PC-3 (cell line): Measurements from ENCODE around the gene TANC1. TPM values are rescaled to one million over a fixed set of nuclear protein-coding genes. Genes with fewer than 3 reads are reported as not detected.

Source experiments
- ATAC-seq: fragments of 200-7000 bp; cut with Tn5 transposase; 2 replicates; pipeline ENCODE4 v1.9.1; 2020; ENCODE audit warnings: mild to moderate bottlenecking, moderate library complexity
- BruUV-seq: library from RNA; stranded (reverse); fragments of 400-500 nt; replicated peaks from 2 replicates; lab custom pipeline; 2021; lab: Mats Ljungman, UMichigan
- CTCF ChIA-PET: fragments of 300-600 bp; sonication (Branson Sonifier 250); formaldehyde crosslinking; loops from one replicate; lab custom pipeline; 2022; ENCODE audit warnings: antibody characterized with exemption; lab: Charles Lee
- POLR2A ChIA-PET: fragments of 300-600 bp; sonication (Branson Sonifier 250); formaldehyde crosslinking; loops from one replicate; lab custom pipeline; 2022; ENCODE audit warnings: antibody characterized with exemption; ENCODE audit not compliant: unreplicated experiment; lab: Charles Lee
- DNase-seq: peaks from one replicate; pipeline ENCODE4 v3.0.0-alpha.2; 2015
- H2AFZ ChIP-seq: fragments of 300-600 bp; sonication (generic); 2 replicates; pipeline ENCODE4 v1.6.0; 2016; ENCODE audit warnings: antibody characterized with exemption, low read length
- H3F3A ChIP-seq: fragments of 300-600 bp; sonication (generic); one replicate; pipeline ENCODE4 v1.6.0; 2017; ENCODE audit warnings: antibody characterized with exemption, low read length, control low read depth, mild to moderate bottlenecking; ENCODE audit not compliant: unreplicated experiment
- H3K27ac ChIP-seq: fragments of 300-600 bp; sonication (generic); 2 replicates; pipeline ENCODE4 v1.5.1; 2016; ENCODE audit warnings: mild to moderate bottlenecking, low read length
- H3K27me3 ChIP-seq: fragments of 300-600 bp; sonication (generic); 2 replicates; pipeline ENCODE4 v1.6.1; 2016; ENCODE audit warnings: low read length, mixed read lengths
- H3K36me3 ChIP-seq: fragments of 300-600 bp; sonication (generic); 2 replicates; pipeline ENCODE4 v1.6.1; 2016; ENCODE audit warnings: low read depth, mixed run types, low read length, mixed read lengths
- H3K4me1 ChIP-seq: fragments of 300-600 bp; sonication (generic); 2 replicates; pipeline ENCODE4 v1.5.1; 2016; ENCODE audit warnings: low read length; ENCODE audit not compliant: insufficient read depth
- H3K4me2 ChIP-seq: fragments of 300-600 bp; sonication (generic); 2 replicates; pipeline ENCODE4 v1.6.0; 2016; ENCODE audit warnings: low read length
- H3K4me3 ChIP-seq: fragments of 300-600 bp; sonication (generic); 2 replicates; pipeline ENCODE4 v1.5.1; 2016; ENCODE audit warnings: mild to moderate bottlenecking, low read length, mixed read lengths
- H3K79me2 ChIP-seq: fragments of 300-600 bp; sonication (generic); 2 replicates; pipeline ENCODE4 v1.6.1; 2017; ENCODE audit warnings: low read length, mixed read lengths
- H3K9ac ChIP-seq: fragments of 300-600 bp; sonication (generic); 2 replicates; pipeline ENCODE4 v1.6.0; 2016; ENCODE audit warnings: mild to moderate bottlenecking, low read length
- H3K9me2 ChIP-seq: fragments of 300-600 bp; sonication (generic); replicated peaks from 2 replicates; pipeline ENCODE4 v1.6.1; 2016; ENCODE audit warnings: mixed run types, low read length, mixed read lengths
- H3K9me3 ChIP-seq: fragments of 300-600 bp; sonication (generic); 2 replicates; pipeline ENCODE4 v1.6.1; 2016; ENCODE audit warnings: low read length, mixed read lengths
- H4K20me1 ChIP-seq: fragments of 300-600 bp; sonication (generic); 2 replicates; pipeline ENCODE4 v1.6.1; 2016; ENCODE audit warnings: low read length, mixed read lengths
- EZH2 ChIP-seq: fragments of 300-600 bp; sonication (generic); IDR thresholded peaks from one replicate; pipeline ENCODE4 v1.6.1; 2017; ENCODE audit warnings: antibody characterized with exemption, mild to moderate bottlenecking, low read length; ENCODE audit not compliant: unreplicated experiment
- EZH2phosphoT487 ChIP-seq: fragments of 300-600 bp; sonication (generic); IDR thresholded peaks from 2 replicates; pipeline ENCODE4 v1.6.1; 2018; ENCODE audit warnings: mild to moderate bottlenecking, antibody characterized with exemption, low read length, borderline replicate concordance
- intact Hi-C: fragments of 100-400 bp; cut with micrococcal nuclease; formaldehyde crosslinking; loops from 2 replicates; pipeline ENCODE4 v1.9.0; 2023
- total RNA-seq: library from RNA; depleted of rRNA; stranded (reverse); fragments of >200 nt; gene quantifications from 2 replicates; pipeline ENCODE4 v1.2.3, GENCODE V29; 2014
- TF ChIP-seq, protein P1 (sequence below): fragments of 300-600 bp; sonication (generic); conservative IDR thresholded peaks from 2 replicates; pipeline ENCODE4 v1.5.1; 2017; ENCODE audit warnings: antibody characterized with exemption, low read depth, mild to moderate bottlenecking, low read length

The TANC1 gene
- total RNA-seq, 1 experiment from 2014 or later = 17.6 TPM

GRCh38 chr2:159044804-159045286 lies 76.4 kb downstream of the TANC1 start:
- Histone ChIP-seq H3K4me1 (peaks cover 51% of the 10 kb centered on the region), H3K9me2 (no peaks in the 10 kb centered on the region), H3K27me3 (no peaks in the 10 kb centered on the region), H3K4me2 (peak overlapping the region; percentile 40), H3F3A (no peaks in the 10 kb centered on the region), H3K9me3 (no peaks in the 10 kb centered on the region), H3K4me3 (peak overlapping the region; percentile 1; the same call in 1 of the 2 replicates), H3K27ac (peak overlapping the region; percentile 62), H4K20me1 (no peaks in the 10 kb centered on the region), H3K36me3 (peaks cover 5% of the 10 kb centered on the region), H2AFZ (no peak overlapping the region), H3K79me2 (peaks cover 60% of the 10 kb centered on the region), H3K9ac (0 out of 2 replicates have a peak overlapping the region, but pooled peaks have one; percentile 4)
- TF ChIP-seq EZH2phosphoT487 = no peak
- ATAC-seq (peak; percentile 59), DNase-seq (peak; percentile 41)
- POLR2A ChIA-PET = interaction anchor here (0.6 kb wide), 3 partner anchors 75 to 567 kb away, joined by 3 to 6 read pairs (median 4); partner anchors contain the start of gene TANC1
- CTCF ChIA-PET = interaction anchor here (0.7 to 1.2 kb wide), 2 partner anchors 74 to 353 kb away, joined by 3 to 5 read pairs; no protein-coding TSS in a partner anchor
- intact Hi-C loops = loop anchor here (5.0 kb wide), 1 partner anchor 47 kb away; no protein-coding TSS in a partner anchor
- BruUV-seq = no TSS peak

DNA sequence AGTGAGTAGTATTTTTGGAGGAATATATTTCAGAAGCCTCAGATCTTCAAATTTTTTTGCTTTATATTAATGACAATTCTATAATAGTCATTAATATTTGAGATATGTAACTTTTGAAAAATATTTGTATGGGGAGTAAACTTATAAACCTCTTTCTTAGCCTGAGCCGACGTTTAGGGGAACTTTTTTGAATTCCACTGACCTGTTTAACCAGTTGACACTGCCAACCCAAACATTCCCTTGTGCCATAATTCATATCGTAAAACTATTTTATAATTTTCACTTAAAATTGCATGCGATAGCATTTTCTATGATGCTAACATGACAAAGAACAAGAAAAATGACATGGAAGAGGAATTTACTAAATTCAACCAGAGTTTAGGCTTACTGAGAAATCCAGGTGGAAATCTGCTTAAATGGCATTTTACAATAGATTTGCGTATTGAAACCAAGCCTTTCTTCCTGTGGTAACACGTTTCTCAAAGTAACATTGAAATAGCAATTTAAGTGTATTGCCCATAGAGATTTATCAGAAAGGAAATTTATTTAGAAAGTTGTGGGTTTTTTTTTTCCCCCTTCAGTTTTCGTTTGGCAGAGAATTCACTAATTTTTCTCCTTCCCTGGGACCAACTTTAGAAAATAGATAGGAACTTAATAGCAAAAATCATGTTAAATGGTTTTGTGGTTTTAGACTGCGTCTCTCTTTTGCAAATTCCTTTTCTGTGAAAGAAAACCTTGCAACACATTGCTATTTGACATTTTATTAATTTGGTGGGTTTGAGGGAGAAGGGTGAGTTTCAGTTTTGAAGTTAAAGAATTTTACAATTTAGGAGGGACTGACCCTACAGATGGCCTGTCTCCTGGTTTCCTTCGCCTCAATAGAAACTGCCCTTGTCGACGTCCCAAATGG lies 77.4 kb downstream of the TANC1 start:
- H3K27ac ChIP-seq = peak overlapping the region; percentile 62
- H3K27me3 ChIP-seq = no peaks in the 10 kb centered on the region
- ATAC-seq (peak; percentile 54), DNase-seq (peak; percentile 69)
- CTCF ChIA-PET = no interaction called here
- no peak overlapping the region for H2AFZ ChIP-seq
- no peaks in the 10 kb centered on the region for H4K20me1 ChIP-seq
- peak overlapping the region; percentile 1; the same call in 1 of the 2 replicates for H3K4me3 ChIP-seq
- intact Hi-C loops = loop anchor here (5.0 kb wide), 1 partner anchor 47 kb away; no protein-coding TSS in a partner anchor
- no peaks in the 10 kb centered on the region for H3F3A ChIP-seq
- peaks cover 5% of the 10 kb centered on the region for H3K36me3 ChIP-seq
- H3K9me3 ChIP-seq = no peaks in the 10 kb centered on the region
- no TSS peak for BruUV-seq
- H3K4me2 ChIP-seq = peak overlapping the region; percentile 40
- H3K79me2 ChIP-seq = peaks cover 66% of the 10 kb centered on the region
- POLR2A ChIA-PET = no interaction called here
- peaks cover 51% of the 10 kb centered on the region for H3K4me1 ChIP-seq
- H3K9me2 ChIP-seq = no peaks in the 10 kb centered on the region
- no peak overlapping the region for H3K9ac ChIP-seq
- TF ChIP-seq EZH2 = no peak
- no peak for TF ChIP-seq EZH2phosphoT487
- TF ChIP-seq, protein P1, sequence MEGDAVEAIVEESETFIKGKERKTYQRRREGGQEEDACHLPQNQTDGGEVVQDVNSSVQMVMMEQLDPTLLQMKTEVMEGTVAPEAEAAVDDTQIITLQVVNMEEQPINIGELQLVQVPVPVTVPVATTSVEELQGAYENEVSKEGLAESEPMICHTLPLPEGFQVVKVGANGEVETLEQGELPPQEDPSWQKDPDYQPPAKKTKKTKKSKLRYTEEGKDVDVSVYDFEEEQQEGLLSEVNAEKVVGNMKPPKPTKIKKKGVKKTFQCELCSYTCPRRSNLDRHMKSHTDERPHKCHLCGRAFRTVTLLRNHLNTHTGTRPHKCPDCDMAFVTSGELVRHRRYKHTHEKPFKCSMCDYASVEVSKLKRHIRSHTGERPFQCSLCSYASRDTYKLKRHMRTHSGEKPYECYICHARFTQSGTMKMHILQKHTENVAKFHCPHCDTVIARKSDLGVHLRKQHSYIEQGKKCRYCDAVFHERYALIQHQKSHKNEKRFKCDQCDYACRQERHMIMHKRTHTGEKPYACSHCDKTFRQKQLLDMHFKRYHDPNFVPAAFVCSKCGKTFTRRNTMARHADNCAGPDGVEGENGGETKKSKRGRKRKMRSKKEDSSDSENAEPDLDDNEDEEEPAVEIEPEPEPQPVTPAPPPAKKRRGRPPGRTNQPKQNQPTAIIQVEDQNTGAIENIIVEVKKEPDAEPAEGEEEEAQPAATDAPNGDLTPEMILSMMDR = no peak

- intact Hi-C loops = loop anchor here (5.0 kb wide), 1 partner anchor 45 kb away; no protein-coding TSS in a partner anchor
- TF ChIP-seq, protein P1 = no peak
- TF ChIP-seq EZH2 (no peak), EZH2phosphoT487 (no peak)
- CTCF ChIA-PET = no interaction called here
- no peak overlapping the region for H2AFZ ChIP-seq
- H3K9me3 ChIP-seq = no peaks in the 10 kb centered on the region
- H3K27ac ChIP-seq = no peak overlapping the region
- H3K27me3 ChIP-seq = no peaks in the 10 kb centered on the region
- ATAC-seq (peak; percentile 11; the same call in 1 of the 2 replicates), DNase-seq (peak; percentile 48)
- H3K4me3 ChIP-seq = no peak overlapping the region
- no peak overlapping the region for H3K9ac ChIP-seq
- H4K20me1 ChIP-seq = no peaks in the 10 kb centered on the region
- H3K4me2 ChIP-seq = peak overlapping the region; percentile 20
- no TSS peak for BruUV-seq
- peaks cover 61% of the 10 kb centered on the region for H3K79me2 ChIP-seq
- H3K36me3 ChIP-seq = no peaks in the 10 kb centered on the region; the same call in 1 of the 2 replicates
- H3F3A ChIP-seq = no peaks in the 10 kb centered on the region
- H3K4me1 ChIP-seq = peaks cover 49% of the 10 kb centered on the region
- H3K9me2 ChIP-seq = no peaks in the 10 kb centered on the region
- POLR2A ChIA-PET = no interaction called here
Measured at GRCh38 chr2:159046966-159047365, 78.5 kb downstream of the TANC1 start.
